ENCODE results near the gene GAS7. TPM values are rescaled to one million over a fixed set of nuclear protein-coding genes. Genes with fewer than 3 reads are reported as not detected.
A peak's percentile ranks its signal among the peaks of the same experiment; 100 is the strongest.

GAS7 gene
- 18.4 and 20.0 TPM in 2 replicates for polyA plus RNA-seq (2013)

- peak within 1 kb of the TSS; percentile 16 for H2BK12ac ChIP-seq (ENCODE audit: low read length)
- peak within 1 kb of the TSS; percentile 67 for H3K14ac ChIP-seq (ENCODE audit: low read length)
- H3K36me3 ChIP-seq (ENCODE audit: control insufficient read depth in 1 of 2, insufficient read depth in 2 of 2, low read length in 2 of 2) = peaks cover 0 to 7% of the 10 kb centered on the region in 2 experiments
- peak within 1 kb of the TSS; percentile 79 for H2AFZ ChIP-seq (ENCODE audit: insufficient read depth, low read length, poor library complexity)
- peak within 1 kb of the TSS; percentile 85 for H3K9ac ChIP-seq (ENCODE audit: low read length)
- H2AK5ac ChIP-seq (ENCODE audit: low read length) = peak within 1 kb of the TSS; percentile 45
- no peaks in the 10 kb centered on the region for H3K27me3 ChIP-seq (ENCODE audit: insufficient read depth, low read length)
- peak within 1 kb of the TSS; percentile 83 for H3K4me2 ChIP-seq (ENCODE audit: low read length)
- H2BK5ac ChIP-seq (ENCODE audit: low read depth, low read length, poor library complexity) = peak within 1 kb of the TSS; percentile 38
- H3K79me1 ChIP-seq (ENCODE audit: low read length) = peaks cover 13% of the 10 kb centered on the region
- no peak within 1 kb of the TSS for H3K23ac ChIP-seq (ENCODE audit: low read length)
- H3K79me2 ChIP-seq (ENCODE audit: control insufficient read depth, insufficient read depth, low read length, poor library complexity) = peaks cover 15% of the 10 kb centered on the region
- H2BK120ac ChIP-seq (ENCODE audit: insufficient read depth, low read length, poor library complexity) = peak within 1 kb of the TSS; percentile 70
- peaks cover 3 to 9% of the 10 kb centered on the region in 2 experiments for H3K4me1 ChIP-seq (ENCODE audit: control insufficient read depth in 1 of 2, insufficient read depth in 2 of 2, low read length in 2 of 2)
- peak within 1 kb of the TSS; percentile 94 for H3K4me3 ChIP-seq (ENCODE audit: low read depth, low read length)
- no CpG with 5 or more reads among the region's 86 CpGs for WGBS (ENCODE audit: extremely low coverage, insufficient coverage, insufficient read length)
- peak within 1 kb of the TSS; percentile 21 for H3K27ac ChIP-seq (ENCODE audit: low read depth, low read length)
- H4K8ac ChIP-seq (ENCODE audit: low read depth, low read length) = peak within 1 kb of the TSS; percentile 54
- peak in 1 of 2 donors; percentile 63 for DNase-seq
- peak within 1 kb of the TSS; percentile 67 for H3K18ac ChIP-seq (ENCODE audit: low read length)
- peak within 1 kb of the TSS; percentile 83 for H4K91ac ChIP-seq (ENCODE audit: low read depth, low read length)
- H3K9me3 ChIP-seq (ENCODE audit: insufficient read depth, low read depth, low read length) = peaks cover 6% of the 10 kb centered on the region
- peak within 1 kb of the TSS; percentile 9 for H4K12ac ChIP-seq (ENCODE audit: low read depth, low read length)
- peak within 1 kb of the TSS; percentile 77 for H3K4ac ChIP-seq (ENCODE audit: low read depth, low read length)
Observed at GRCh38 chr17:10198509-10199249, at the start of gene GAS7. GAS7 (minus strand) TSS chr17:10198606.

- Histone ChIP-seq H3K23ac (ENCODE audit: low read length) (no peak overlapping the region), H4K91ac (ENCODE audit: low read depth, low read length) (no peak overlapping the region), H2BK12ac (ENCODE audit: low read length) (no peak overlapping the region), H3K27ac (ENCODE audit: low read depth, low read length) (no peak overlapping the region), H3K4me2 (ENCODE audit: low read length) (no peak overlapping the region), H2BK120ac (ENCODE audit: insufficient read depth, low read length, poor library complexity) (no peak overlapping the region), H3K4ac (ENCODE audit: low read depth, low read length) (no peak overlapping the region), H3K79me1 (ENCODE audit: low read length) (no peaks in the 10 kb centered on the region), H3K36me3 (ENCODE audit: control insufficient read depth in 1 of 2, insufficient read depth in 2 of 2, low read length in 2 of 2) (no peaks in the 10 kb centered on the region), H4K12ac (ENCODE audit: low read depth, low read length) (no peak overlapping the region), H4K8ac (ENCODE audit: low read depth, low read length) (no peak overlapping the region), H3K4me1 (ENCODE audit: control insufficient read depth in 1 of 2, insufficient read depth in 2 of 2, low read length in 2 of 2) (no peaks in the 10 kb centered on the region), H2BK5ac (ENCODE audit: low read depth, low read length, poor library complexity) (no peak overlapping the region), H3K9me3 (ENCODE audit: insufficient read depth, low read depth, low read length) (peaks cover 1% of the 10 kb centered on the region), H3K18ac (ENCODE audit: low read length) (no peak overlapping the region), H3K4me3 (ENCODE audit: low read depth, low read length) (no peak overlapping the region), H3K9ac (ENCODE audit: low read length) (no peak overlapping the region), H3K14ac (ENCODE audit: low read length) (no peak overlapping the region), H3K79me2 (ENCODE audit: control insufficient read depth, insufficient read depth, low read length, poor library complexity) (no peaks in the 10 kb centered on the region), H2AK5ac (ENCODE audit: low read length) (no peak overlapping the region), H3K27me3 (ENCODE audit: insufficient read depth, low read length) (no peaks in the 10 kb centered on the region), H2AFZ (ENCODE audit: insufficient read depth, low read length, poor library complexity) (no peak overlapping the region)
- no CpG with 5 or more reads among the region's 4 CpGs for WGBS (ENCODE audit: extremely low coverage, insufficient coverage, insufficient read length)
- peak in 1 of 2 donors; percentile 8 for DNase-seq
Observed at GRCh38 chr17:10247810-10248209, 49.4 kb upstream of the GAS7 start.

- H2BK12ac ChIP-seq (ENCODE audit: low read length) = no peak overlapping the region
- H3K4me2 ChIP-seq (ENCODE audit: low read length) = no peak overlapping the region
- no CpG with 5 or more reads among the region's 12 CpGs for WGBS (ENCODE audit: extremely low coverage, insufficient coverage, insufficient read length)
Observed at GRCh38 chr17:10243883-10244844, 45.8 kb upstream of the GAS7 start.

GRCh38 chr17:10241781-10242180, 43.4 kb upstream of the GAS7 start:
- no peak overlapping the region for H2BK5ac ChIP-seq (ENCODE audit: low read depth, low read length, poor library complexity)
- no peak overlapping the region for H2AFZ ChIP-seq (ENCODE audit: insufficient read depth, low read length, poor library complexity)
- no peak overlapping the region for H3K9ac ChIP-seq (ENCODE audit: low read length)
- no peaks in the 10 kb centered on the region for H3K9me3 ChIP-seq (ENCODE audit: insufficient read depth, low read depth, low read length)
- no CpG with 5 or more reads among the region's 4 CpGs for WGBS (ENCODE audit: extremely low coverage, insufficient coverage, insufficient read length)
- H3K4me1 ChIP-seq (ENCODE audit: control insufficient read depth in 1 of 2, insufficient read depth in 2 of 2, low read length in 2 of 2) = no peaks in the 10 kb centered on the region
- no peak overlapping the region for H2BK120ac ChIP-seq (ENCODE audit: insufficient read depth, low read length, poor library complexity)
- H2BK12ac ChIP-seq (ENCODE audit: low read length) = no peak overlapping the region
- H3K4me3 ChIP-seq (ENCODE audit: low read depth, low read length) = no peak overlapping the region
- H3K36me3 ChIP-seq (ENCODE audit: control insufficient read depth in 1 of 2, insufficient read depth in 2 of 2, low read length in 2 of 2) = no peaks in the 10 kb centered on the region
- no peaks in the 10 kb centered on the region for H3K79me1 ChIP-seq (ENCODE audit: low read length)
- H4K8ac ChIP-seq (ENCODE audit: low read depth, low read length) = no peak overlapping the region
- H3K27me3 ChIP-seq (ENCODE audit: insufficient read depth, low read length) = no peaks in the 10 kb centered on the region
- H4K12ac ChIP-seq (ENCODE audit: low read depth, low read length) = no peak overlapping the region
- no peak overlapping the region for H3K4ac ChIP-seq (ENCODE audit: low read depth, low read length)
- H3K4me2 ChIP-seq (ENCODE audit: low read length) = no peak overlapping the region
- no peaks in the 10 kb centered on the region for H3K79me2 ChIP-seq (ENCODE audit: control insufficient read depth, insufficient read depth, low read length, poor library complexity)
- no peak overlapping the region for H4K91ac ChIP-seq (ENCODE audit: low read depth, low read length)
- no peak overlapping the region for H3K23ac ChIP-seq (ENCODE audit: low read length)
- no peak overlapping the region for H3K27ac ChIP-seq (ENCODE audit: low read depth, low read length)
- no peak overlapping the region for H3K14ac ChIP-seq (ENCODE audit: low read length)
- no peak overlapping the region for H2AK5ac ChIP-seq (ENCODE audit: low read length)
- H3K18ac ChIP-seq (ENCODE audit: low read length) = no peak overlapping the region
- DNase-seq = no peak

More at GRCh38 chr17:10243883-10244844, 45.8 kb upstream of the GAS7 start:
- no peak overlapping the region for H3K4me3 ChIP-seq (ENCODE audit: low read depth, low read length)
- H3K36me3 ChIP-seq (ENCODE audit: control insufficient read depth in 1 of 2, insufficient read depth in 2 of 2, low read length in 2 of 2) = no peaks in the 10 kb centered on the region
- H4K8ac ChIP-seq (ENCODE audit: low read depth, low read length) = no peak overlapping the region
- H3K9ac ChIP-seq (ENCODE audit: low read length) = no peak overlapping the region
- no peaks in the 10 kb centered on the region for H3K4me1 ChIP-seq (ENCODE audit: control insufficient read depth in 1 of 2, insufficient read depth in 2 of 2, low read length in 2 of 2)
- no peak overlapping the region for H3K14ac ChIP-seq (ENCODE audit: low read length)
- H3K23ac ChIP-seq (ENCODE audit: low read length) = no peak overlapping the region
- no peak overlapping the region for H4K91ac ChIP-seq (ENCODE audit: low read depth, low read length)
- H3K79me1 ChIP-seq (ENCODE audit: low read length) = no peaks in the 10 kb centered on the region
- no peak overlapping the region for H2BK120ac ChIP-seq (ENCODE audit: insufficient read depth, low read length, poor library complexity)
- no peak overlapping the region for H3K27ac ChIP-seq (ENCODE audit: low read depth, low read length)
- no peak overlapping the region for H2AK5ac ChIP-seq (ENCODE audit: low read length)
- no peak overlapping the region for H2AFZ ChIP-seq (ENCODE audit: insufficient read depth, low read length, poor library complexity)
- no peak overlapping the region for H4K12ac ChIP-seq (ENCODE audit: low read depth, low read length)
- H3K18ac ChIP-seq (ENCODE audit: low read length) = no peak overlapping the region
- H3K27me3 ChIP-seq (ENCODE audit: insufficient read depth, low read length) = no peaks in the 10 kb centered on the region
- no peak overlapping the region for H2BK5ac ChIP-seq (ENCODE audit: low read depth, low read length, poor library complexity)
- H3K79me2 ChIP-seq (ENCODE audit: control insufficient read depth, insufficient read depth, low read length, poor library complexity) = no peaks in the 10 kb centered on the region
- no peak overlapping the region for H3K4ac ChIP-seq (ENCODE audit: low read depth, low read length)
- DNase-seq = peak in 1 of 2 donors; percentile 11
- no peaks in the 10 kb centered on the region for H3K9me3 ChIP-seq (ENCODE audit: insufficient read depth, low read depth, low read length)

Measured in trophoblast cell (in vitro differentiated cells and primary cell).